H9 (cell line): ENCODE results near the gene FOXO6. TPM values are rescaled to one million over a fixed set of nuclear protein-coding genes. Genes with fewer than 3 reads are reported as not detected.

Experiments
- DNase-seq: peaks from one replicate; pipeline ENCODE4 v3.0.0-alpha.2; 2017
- H2AFZ ChIP-seq: one replicate; pipeline ENCODE4 v1.6.1; 2013; ENCODE audit warnings: mild to moderate bottlenecking, low read length, control low read depth, moderate library complexity
- H2AK5ac ChIP-seq: 2 replicates; pipeline ENCODE4 v1.6.1; 2013; ENCODE audit warnings: low read length, control low read depth, mixed read lengths; ENCODE audit not compliant: insufficient read length
- H2BK120ac ChIP-seq: one replicate; pipeline ENCODE4 v1.6.1; 2013; ENCODE audit warnings: low read depth, mild to moderate bottlenecking, low read length, control low read depth, inconsistent platforms; ENCODE audit not compliant: poor library complexity, severe bottlenecking
- H2BK12ac ChIP-seq: 2 replicates; pipeline ENCODE4 v1.6.1; 2013; ENCODE audit warnings: low read length, control low read depth, mixed read lengths, low read depth; ENCODE audit not compliant: insufficient read length
- H2BK15ac ChIP-seq: 2 replicates; pipeline ENCODE4 v1.6.1; 2013; ENCODE audit warnings: low read depth, low read length, control low read depth
- H2BK20ac ChIP-seq: one replicate; pipeline ENCODE4 v1.6.1; 2013; ENCODE audit warnings: low read depth, mild to moderate bottlenecking, low read length, control low read depth, inconsistent platforms; ENCODE audit not compliant: poor library complexity, severe bottlenecking
- H2BK5ac ChIP-seq: 2 replicates; pipeline ENCODE4 v1.6.1; 2013; ENCODE audit warnings: low read length, control low read depth, mixed read lengths; ENCODE audit not compliant: insufficient read length
- H3K14ac ChIP-seq: 2 replicates; pipeline ENCODE4 v1.6.1; 2013; ENCODE audit warnings: low read length, control low read depth; ENCODE audit not compliant: insufficient read depth
- H3K18ac ChIP-seq: 2 replicates; pipeline ENCODE4 v1.6.1; 2013; ENCODE audit warnings: low read depth, mild to moderate bottlenecking, mixed read lengths, low read length, control low read depth; ENCODE audit not compliant: insufficient read length
- H3K23ac ChIP-seq: 2 replicates; pipeline ENCODE4 v1.6.1; 2013; ENCODE audit warnings: low read length, control low read depth, mixed read lengths, low read depth; ENCODE audit not compliant: insufficient read length
- H3K23me2 ChIP-seq: 2 replicates; pipeline ENCODE4 v1.6.1; 2013; ENCODE audit warnings: low read depth, mild to moderate bottlenecking, mixed read lengths, low read length, control low read depth; ENCODE audit not compliant: insufficient read length, poor library complexity, severe bottlenecking
- H3K27ac ChIP-seq: 2 replicates; pipeline ENCODE4 v1.5.1; 2013; ENCODE audit warnings: low read length, control low read depth, mixed read lengths, low read depth; ENCODE audit not compliant: insufficient read length
- H3K27me3 ChIP-seq: 2 replicates; pipeline ENCODE4 v1.6.1; 2013; ENCODE audit warnings: low read length, control low read depth, inconsistent platforms; ENCODE audit not compliant: insufficient read depth
- H3K4ac ChIP-seq: 2 replicates; pipeline ENCODE4 v1.6.1; 2013; ENCODE audit warnings: low read depth, mild to moderate bottlenecking, control low read depth, inconsistent platforms, low read length, moderate library complexity
- H3K4me1 ChIP-seq: 2 replicates; pipeline ENCODE4 v1.6.1; 2013; ENCODE audit warnings: low read length, control low read depth, inconsistent platforms; ENCODE audit not compliant: insufficient read depth
- H3K4me2 ChIP-seq: 2 replicates; pipeline ENCODE4 v1.6.1; 2013; ENCODE audit warnings: low read length, control low read depth, mixed read lengths; ENCODE audit not compliant: insufficient read length, insufficient read depth
- H3K56ac ChIP-seq: 2 replicates; pipeline ENCODE4 v1.6.1; 2013; ENCODE audit warnings: low read depth, mild to moderate bottlenecking, mixed read lengths, low read length, control low read depth; ENCODE audit not compliant: insufficient read length
- H3K79me1 ChIP-seq: 2 replicates; pipeline ENCODE4 v1.6.1; 2013; ENCODE audit warnings: low read depth, mild to moderate bottlenecking, moderate library complexity, low read length, control low read depth, inconsistent platforms; ENCODE audit not compliant: insufficient read depth, poor library complexity, severe bottlenecking
- H3K79me2 ChIP-seq: 2 replicates; pipeline ENCODE4 v1.6.1; 2013; ENCODE audit warnings: low read length, control low read depth, inconsistent platforms; ENCODE audit not compliant: insufficient read depth
- H3K9ac ChIP-seq: 2 replicates; pipeline ENCODE4 v1.6.1; 2013; ENCODE audit warnings: low read length, control low read depth, mixed read lengths; ENCODE audit not compliant: insufficient read length; ENCODE audit errors: extremely low read depth
- H3K9me3 ChIP-seq: one replicate; pipeline ENCODE4 v1.6.1; 2013; ENCODE audit warnings: low read depth, low read length, inconsistent platforms; ENCODE audit not compliant: control insufficient read depth
- H3T11ph ChIP-seq: one replicate; pipeline ENCODE4 v1.6.1; 2013; ENCODE audit warnings: mild to moderate bottlenecking, low read length, control low read depth, inconsistent platforms
- H4K20me1 ChIP-seq: one replicate; pipeline ENCODE4 v1.6.1; 2013; ENCODE audit not compliant: control insufficient read depth, insufficient read length, insufficient read depth
- H4K5ac ChIP-seq: 2 replicates; pipeline ENCODE4 v1.6.1; 2013; ENCODE audit warnings: low read depth, mild to moderate bottlenecking, mixed read lengths, low read length, control low read depth; ENCODE audit not compliant: insufficient read length
- H4K8ac ChIP-seq: replicated peaks from 2 replicates; pipeline ENCODE4 v1.6.1; 2013; ENCODE audit warnings: low read length, control low read depth, mixed read lengths, low read depth; ENCODE audit not compliant: insufficient read length
- H4K91ac ChIP-seq: 2 replicates; pipeline ENCODE4 v1.6.1; 2013; ENCODE audit warnings: low read depth, mild to moderate bottlenecking, moderate library complexity, mixed read lengths, low read length, control low read depth; ENCODE audit not compliant: insufficient read length
- H3K27ac Mint-ChIP-seq, 3 experiments: 2 replicates in 2 of 3; 3 replicates in 1 of 3; pipeline ENCODE4 v1.8.0; 2020 to 2021; ENCODE audit warnings: mixed read lengths in 3 of 3, mild to moderate bottlenecking in 1 of 3, moderate library complexity in 1 of 3
- H3K27me3 Mint-ChIP-seq: 2 replicates; pipeline ENCODE4 v1.8.0; 2021; ENCODE audit warnings: low read depth, mild to moderate bottlenecking, moderate library complexity, mixed read lengths
- H3K36me3 Mint-ChIP-seq, 3 experiments: 2 replicates in 2 of 3; 3 replicates in 1 of 3; pipeline ENCODE4 v1.8.0; 2020 to 2021; ENCODE audit warnings: low read depth in 3 of 3, mixed read lengths in 3 of 3; ENCODE audit not compliant: insufficient read depth in 1 of 3
- H3K4me1 Mint-ChIP-seq, 2 experiments: 2 replicates each; pipeline ENCODE4 v1.8.0; 2020; ENCODE audit warnings: mixed read lengths in 2 of 2
- H3K4me3 Mint-ChIP-seq, 2 experiments: 2 replicates in 1 of 2; 3 replicates in 1 of 2; pipeline ENCODE4 v1.8.0; 2020 to 2021; ENCODE audit warnings: mild to moderate bottlenecking in 2 of 2, mixed read lengths in 2 of 2, moderate library complexity in 1 of 2
- H3K9me3 Mint-ChIP-seq, 2 experiments: 2 replicates in 1 of 2; 3 replicates in 1 of 2; pipeline ENCODE4 v1.8.0; 2020; ENCODE audit warnings: mild to moderate bottlenecking in 2 of 2, mixed read lengths in 2 of 2, moderate library complexity in 1 of 2
- WGBS: extraction: QIAGEN DNeasy Blood & Tissue Kit; methylation state at CpG from one replicate; pipeline ENCODE4 v1.1.7; 2013; ENCODE audit warnings: missing lambda C conversion rate, low lambda C conversion rate, mixed read lengths; ENCODE audit not compliant: insufficient read length; ENCODE audit errors: extremely low coverage; 5-methylcytosine and 5-hydroxymethylcytosine counted together
- total RNA-seq: library from RNA; stranded (reverse); gene quantifications from 2 replicates; pipeline ENCODE4 v1.2.1, GENCODE V29; 2021
- TF ChIP-seq, protein P1 (sequence below): fragments of 200-600 bp; sonication (generic); conservative IDR thresholded peaks from 3 replicates; pipeline ENCODE4 v1.8.0; 2021; ENCODE audit warnings: antibody characterized with exemption, mild to moderate bottlenecking

FOXO6 gene
- total RNA-seq, 1 experiment from 2014 or later = 0.83 TPM

DNA sequence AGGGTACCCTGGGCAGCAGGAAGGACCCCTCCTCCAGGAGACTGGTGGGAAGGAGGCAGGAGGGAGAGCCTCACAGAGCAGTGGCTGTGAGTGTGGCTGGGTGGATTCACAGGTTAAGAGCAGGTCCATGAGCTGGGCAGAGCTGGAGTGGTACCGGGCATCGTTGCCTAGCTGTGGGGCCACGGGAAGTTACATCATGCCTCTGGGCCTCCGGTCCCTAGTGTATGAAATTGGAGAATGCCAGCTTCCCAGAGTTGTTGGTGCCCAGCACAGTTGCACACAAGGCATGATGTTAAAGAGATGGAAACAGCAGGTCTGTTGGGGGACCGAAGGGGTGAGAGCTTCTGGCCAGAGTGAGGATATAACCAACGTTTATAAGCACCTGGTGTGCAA is 18.5 kb downstream of the FOXO6 start:
- H2BK5ac ChIP-seq = no peak overlapping the region
- no peak overlapping the region for H2BK12ac ChIP-seq

More for the DNA sequence above, 18.5 kb downstream of the FOXO6 start:
- Histone ChIP-seq H3K56ac (no peak overlapping the region), H3K27ac (no peak overlapping the region), H3K9ac (no peak overlapping the region), H2BK15ac (no peak overlapping the region), H3K79me2 (no peaks in the 10 kb centered on the region), H3K4me2 (no peak overlapping the region), H3K14ac (no peak overlapping the region), H4K5ac (no peak overlapping the region), H3K79me1 (no peaks in the 10 kb centered on the region), H4K8ac (no peak overlapping the region), H3T11ph (no peak overlapping the region), H3K23ac (no peak overlapping the region), H2BK120ac (no peak overlapping the region), H4K91ac (no peak overlapping the region), H3K4ac (no peak overlapping the region), H3K9me3 (no peaks in the 10 kb centered on the region), H3K27me3 (peaks cover 9% of the 10 kb centered on the region; the same call in 1 of the 2 replicates), H3K23me2 (peaks cover 22% of the 10 kb centered on the region), H3K4me1 (peaks cover 9% of the 10 kb centered on the region; the same call in 1 of the 2 replicates), H2AK5ac (no peak overlapping the region), H2AFZ (no peak overlapping the region), H3K18ac (no peak overlapping the region), H4K20me1 (no peaks in the 10 kb centered on the region), H2BK20ac (no peak overlapping the region)
- no peak overlapping the region for H3K4me3 Mint-ChIP-seq
- H3K27me3 Mint-ChIP-seq = peaks cover 57% of the 10 kb centered on the region
- H3K9me3 Mint-ChIP-seq = no peaks in the 10 kb centered on the region; a peak in 2 of 5 replicates
- TF ChIP-seq, protein P1, sequence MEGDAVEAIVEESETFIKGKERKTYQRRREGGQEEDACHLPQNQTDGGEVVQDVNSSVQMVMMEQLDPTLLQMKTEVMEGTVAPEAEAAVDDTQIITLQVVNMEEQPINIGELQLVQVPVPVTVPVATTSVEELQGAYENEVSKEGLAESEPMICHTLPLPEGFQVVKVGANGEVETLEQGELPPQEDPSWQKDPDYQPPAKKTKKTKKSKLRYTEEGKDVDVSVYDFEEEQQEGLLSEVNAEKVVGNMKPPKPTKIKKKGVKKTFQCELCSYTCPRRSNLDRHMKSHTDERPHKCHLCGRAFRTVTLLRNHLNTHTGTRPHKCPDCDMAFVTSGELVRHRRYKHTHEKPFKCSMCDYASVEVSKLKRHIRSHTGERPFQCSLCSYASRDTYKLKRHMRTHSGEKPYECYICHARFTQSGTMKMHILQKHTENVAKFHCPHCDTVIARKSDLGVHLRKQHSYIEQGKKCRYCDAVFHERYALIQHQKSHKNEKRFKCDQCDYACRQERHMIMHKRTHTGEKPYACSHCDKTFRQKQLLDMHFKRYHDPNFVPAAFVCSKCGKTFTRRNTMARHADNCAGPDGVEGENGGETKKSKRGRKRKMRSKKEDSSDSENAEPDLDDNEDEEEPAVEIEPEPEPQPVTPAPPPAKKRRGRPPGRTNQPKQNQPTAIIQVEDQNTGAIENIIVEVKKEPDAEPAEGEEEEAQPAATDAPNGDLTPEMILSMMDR = no peak
- peaks cover 30 to 45% of the 10 kb centered on the region in 2 experiments for H3K4me1 Mint-ChIP-seq
- WGBS = no CpG with 5 or more reads among the region's 6 CpGs
- H3K27ac Mint-ChIP-seq = no peak overlapping the region
- no peak for DNase-seq
- no peaks in the 10 kb centered on the region; a peak in 1 of 7 replicates for H3K36me3 Mint-ChIP-seq
